Glutamatergic neuron (in vitro differentiated cells): ENCODE measurements around the gene RPL3. TPM values are rescaled to one million over a fixed set of nuclear protein-coding genes. Genes with fewer than 3 reads are reported as not detected.

ENCODE experiments used
- DNase-seq: peaks from one replicate; pipeline ENCODE4 v3.0.0; 2022
- H3K27ac Mint-ChIP-seq: one replicate; pipeline ENCODE4 v1.8.0; 2020; ENCODE audit warnings: mild to moderate bottlenecking, mixed read lengths, inconsistent platforms; ENCODE audit not compliant: unreplicated experiment
- H3K27me3 Mint-ChIP-seq: one replicate; pipeline ENCODE4 v1.8.0; 2020; ENCODE audit warnings: mild to moderate bottlenecking, moderate library complexity, mixed read lengths, inconsistent platforms; ENCODE audit not compliant: unreplicated experiment
- H3K36me3 Mint-ChIP-seq: one replicate; pipeline ENCODE4 v1.8.0; 2020; ENCODE audit warnings: mild to moderate bottlenecking, mixed read lengths, inconsistent platforms; ENCODE audit not compliant: unreplicated experiment
- H3K4me1 Mint-ChIP-seq: one replicate; pipeline ENCODE4 v1.8.0; 2020; ENCODE audit warnings: mild to moderate bottlenecking, low read depth, mixed read lengths, inconsistent platforms; ENCODE audit not compliant: unreplicated experiment
- H3K4me3 Mint-ChIP-seq: one replicate; pipeline ENCODE4 v1.8.0; 2020; ENCODE audit warnings: mild to moderate bottlenecking, mixed read lengths, inconsistent platforms; ENCODE audit not compliant: unreplicated experiment
- H3K9me3 Mint-ChIP-seq: one replicate; pipeline ENCODE4 v1.8.0; 2020; ENCODE audit warnings: mild to moderate bottlenecking, moderate library complexity, mixed read lengths, inconsistent platforms; ENCODE audit not compliant: unreplicated experiment
- CTCF ChIP-seq: fragments of 200-600 bp; sonication (generic); IDR thresholded peaks from one replicate; pipeline ENCODE4 v1.5.0; 2021; ENCODE audit not compliant: partially characterized antibody, unreplicated experiment
- total RNA-seq: library from RNA; stranded (reverse); fragmentation: NEBNext Ultra II Directional; extraction: Animal tissue kit (Norgen Biotek cat#: 25700); gene quantifications from one replicate; pipeline ENCODE4 v1.2.1, GENCODE V29; 2021; ENCODE audit not compliant: unreplicated experiment

RPL3 gene
- total RNA-seq, 1 donor from 2014 or later: 1,061 TPM

GRCh38 chr22:39281126-39281525, 38.3 kb downstream of the RPL3 start:
- Mint-ChIP-seq H3K27me3 (peaks cover 4% of the 10 kb centered on the region), H3K9me3 (peaks cover 3% of the 10 kb centered on the region), H3K4me3 (no peak overlapping the region), H3K4me1 (no peaks in the 10 kb centered on the region), H3K36me3 (peaks cover 4% of the 10 kb centered on the region), H3K27ac (no peak overlapping the region)
- TF ChIP-seq CTCF: no peak
- DNase-seq: no peak

GRCh38 chr22:39280250-39280649, 39.2 kb downstream of the RPL3 start:
- Mint-ChIP-seq H3K27me3 (peaks cover 2% of the 10 kb centered on the region), H3K9me3 (peaks cover 2% of the 10 kb centered on the region), H3K27ac (no peak overlapping the region), H3K36me3 (peaks cover 4% of the 10 kb centered on the region), H3K4me3 (no peak overlapping the region), H3K4me1 (no peaks in the 10 kb centered on the region)
- TF ChIP-seq CTCF: no peak
- no peak for DNase-seq

GRCh38 chr22:39279170-39279850, 40.1 kb downstream of the RPL3 start:
- no peak for TF ChIP-seq CTCF
- H3K36me3 Mint-ChIP-seq: peaks cover 4% of the 10 kb centered on the region
- no peaks in the 10 kb centered on the region for H3K4me1 Mint-ChIP-seq
- peaks cover 2% of the 10 kb centered on the region for H3K27me3 Mint-ChIP-seq
- peaks cover 2% of the 10 kb centered on the region for H3K9me3 Mint-ChIP-seq
- no peak overlapping the region for H3K27ac Mint-ChIP-seq
- no peak overlapping the region for H3K4me3 Mint-ChIP-seq
- DNase-seq: no peak

- DNase-seq: no peak
- Mint-ChIP-seq H3K4me3 (no peak overlapping the region), H3K27ac (no peak overlapping the region), H3K4me1 (no peaks in the 10 kb centered on the region), H3K27me3 (no peaks in the 10 kb centered on the region), H3K36me3 (peaks cover 4% of the 10 kb centered on the region), H3K9me3 (no peaks in the 10 kb centered on the region)
- TF ChIP-seq CTCF: no peak
Measured at GRCh38 chr22:39278040-39278439, 41.4 kb downstream of the RPL3 start.

GRCh38 chr22:39277142-39277607, 42.2 kb downstream of the RPL3 start:
- Mint-ChIP-seq H3K27me3 (no peaks in the 10 kb centered on the region), H3K4me3 (no peak overlapping the region), H3K27ac (no peak overlapping the region), H3K4me1 (no peaks in the 10 kb centered on the region), H3K9me3 (no peaks in the 10 kb centered on the region), H3K36me3 (peaks cover 4% of the 10 kb centered on the region)
- no peak for TF ChIP-seq CTCF
- DNase-seq: no peak
